AG09309 (cell line): Measurements from ENCODE around the gene PLEKHM3.

ENCODE experiments used
- DNase-seq: peaks from one replicate; pipeline ENCODE4 v3.0.0-alpha.2; 2010; ENCODE audit warnings: low read depth
- H3K4me3 ChIP-seq: 2 replicates; pipeline ENCODE4 v1.5.1; 2011; ENCODE audit warnings: mild to moderate bottlenecking, low read depth, low read length, moderate library complexity; ENCODE audit not compliant: control insufficient read depth
- CTCF ChIP-seq: IDR thresholded peaks from 2 replicates; pipeline ENCODE4 v1.5.1; 2011; ENCODE audit warnings: mild to moderate bottlenecking, low read depth, low read length, inconsistent platforms; ENCODE audit not compliant: insufficient read depth, control insufficient read depth; ENCODE audit errors: missing control alignments

PLEKHM3 gene

GRCh38 chr2:207984765-207985480 is 40.4 kb downstream of the PLEKHM3 start:
- DNase-seq: no peak
- no peak for TF ChIP-seq CTCF
- no peak overlapping the region for H3K4me3 ChIP-seq

- H3K4me3 ChIP-seq: no peak overlapping the region
- DNase-seq: no peak
- TF ChIP-seq CTCF: no peak
Observed at GRCh38 chr2:207983641-207984042, 41.7 kb downstream of the PLEKHM3 start.

- H3K4me3 ChIP-seq: no peak overlapping the region
- no peak for TF ChIP-seq CTCF
- no peak for DNase-seq
Observed at GRCh38 chr2:207978177-207978948, 47.0 kb downstream of the PLEKHM3 start.

GRCh38 chr2:207975921-207976320 is 49.4 kb downstream of the PLEKHM3 start:
- no peak for DNase-seq
- TF ChIP-seq CTCF: no peak
- H3K4me3 ChIP-seq: no peak overlapping the region

- no peak for TF ChIP-seq CTCF
- DNase-seq: no peak
- no peak overlapping the region for H3K4me3 ChIP-seq
Observed at GRCh38 chr2:207974216-207974605, 51.1 kb downstream of the PLEKHM3 start.

- no peak for TF ChIP-seq CTCF
- DNase-seq: no peak
- H3K4me3 ChIP-seq: no peak overlapping the region
Observed at GRCh38 chr2:207970826-207971180, 54.5 kb downstream of the PLEKHM3 start.
